Endodermal cell (in vitro differentiated cells): ENCODE measurements around the gene ST8SIA5. TPM values are rescaled to one million over a fixed set of nuclear protein-coding genes. Genes with fewer than 3 reads are reported as not detected.

Source experiments
- DNase-seq: peaks from one replicate; pipeline ENCODE4 v3.0.0-alpha.2; 2017
- H3K27ac ChIP-seq: 2 replicates; pipeline ENCODE4 v1.5.1; 2013; ENCODE audit warnings: mild to moderate bottlenecking, low read depth, low read length, moderate library complexity
- H3K27me3 ChIP-seq: 2 replicates; pipeline ENCODE4 v1.6.1; 2013; ENCODE audit warnings: mild to moderate bottlenecking, low read length, moderate library complexity; ENCODE audit not compliant: insufficient read depth, control insufficient read depth, poor library complexity, severe bottlenecking
- H3K36me3 ChIP-seq: 2 replicates; pipeline ENCODE4 v1.7.0; 2013; ENCODE audit warnings: mild to moderate bottlenecking, low read length, moderate library complexity; ENCODE audit not compliant: control insufficient read depth, insufficient read depth
- H3K4me1 ChIP-seq: one replicate; pipeline ENCODE4 v1.7.0; 2013; ENCODE audit warnings: low read length; ENCODE audit not compliant: control insufficient read depth, insufficient read depth
- H3K4me3 ChIP-seq: 2 replicates; pipeline ENCODE4 v1.5.1; 2013; ENCODE audit warnings: mild to moderate bottlenecking, low read length, moderate library complexity
- H3K9ac ChIP-seq: 2 replicates; pipeline ENCODE4 v1.6.1; 2013; ENCODE audit warnings: mild to moderate bottlenecking, low read length, moderate library complexity; ENCODE audit not compliant: poor library complexity, severe bottlenecking; ENCODE audit errors: extremely low read depth
- H3K9me3 ChIP-seq: 2 replicates; pipeline ENCODE4 v1.6.1; 2013; ENCODE audit warnings: mild to moderate bottlenecking, low read length, moderate library complexity; ENCODE audit not compliant: control insufficient read depth
- H3K27ac Mint-ChIP-seq: 2 replicates; pipeline ENCODE4 v1.8.0; 2020; ENCODE audit warnings: mixed read lengths
- H3K27me3 Mint-ChIP-seq: 2 replicates; pipeline ENCODE4 v1.8.0; 2021; ENCODE audit warnings: mild to moderate bottlenecking, mixed read lengths; ENCODE audit not compliant: insufficient read depth
- H3K36me3 Mint-ChIP-seq: 2 replicates; pipeline ENCODE4 v1.8.0; 2020; ENCODE audit warnings: low read depth, mixed read lengths
- H3K4me1 Mint-ChIP-seq: 2 replicates; pipeline ENCODE4 v1.8.0; 2020; ENCODE audit warnings: mixed read lengths
- H3K4me3 Mint-ChIP-seq: 2 replicates; pipeline ENCODE4 v1.8.0; 2020; ENCODE audit warnings: mild to moderate bottlenecking, moderate library complexity, mixed read lengths
- H3K9me3 Mint-ChIP-seq: 2 replicates; pipeline ENCODE4 v1.8.0; 2020; ENCODE audit warnings: mild to moderate bottlenecking, mixed read lengths
- CTCF ChIP-seq: fragments of 200-600 bp; sonication (generic); conservative IDR thresholded peaks from 2 replicates; pipeline ENCODE4 v1.5.0; 2021; ENCODE audit warnings: antibody characterized with exemption, mild to moderate bottlenecking
- WGBS, 2 experiments: methylation state at CpG; one replicate each; pipeline versions ENCODE4 v1.1.5 to v1.1.7; 2013; ENCODE audit warnings: missing lambda C conversion rate in 2 of 2, mixed read lengths in 1 of 2; ENCODE audit not compliant: insufficient coverage in 1 of 2, insufficient read length in 1 of 2; 5-methylcytosine and 5-hydroxymethylcytosine counted together
- total RNA-seq, 2 donors: library from RNA; stranded (reverse); fragmentation: NEBNext Ultra II Directional in 1 of 2; extraction: Animal tissue kit (Norgen Biotek cat#: 25700) in 1 of 2; gene quantifications; 2 replicates in 1 of 2; 3 replicates in 1 of 2; pipeline ENCODE4 v1.2.1, GENCODE V29; 2021

Gene ST8SIA5
- total RNA-seq, 2 donors from 2014 or later = 0.24 to 0.73 TPM

GRCh38 chr18:46652372-46652771 is 104.5 kb downstream of the ST8SIA5 start:
- no peaks in the 10 kb centered on the region for H3K36me3 Mint-ChIP-seq
- no peaks in the 10 kb centered on the region for H3K9me3 ChIP-seq
- no peak overlapping the region for H3K9ac ChIP-seq
- H3K27me3 Mint-ChIP-seq = peaks cover 15% of the 10 kb centered on the region
- no peaks in the 10 kb centered on the region for H3K27me3 ChIP-seq
- no peak for DNase-seq
- no peak overlapping the region for H3K27ac Mint-ChIP-seq
- no peak overlapping the region for H3K27ac ChIP-seq
- H3K4me3 ChIP-seq = no peak overlapping the region
- no peak overlapping the region for H3K4me3 Mint-ChIP-seq
- TF ChIP-seq CTCF = no peak
- H3K9me3 Mint-ChIP-seq = no peaks in the 10 kb centered on the region
- H3K36me3 ChIP-seq = no peaks in the 10 kb centered on the region
- H3K4me1 ChIP-seq = no peaks in the 10 kb centered on the region
- peaks cover 5% of the 10 kb centered on the region for H3K4me1 Mint-ChIP-seq

GRCh38 chr18:46650681-46651080 is 106.2 kb downstream of the ST8SIA5 start:
- H3K36me3 Mint-ChIP-seq = no peaks in the 10 kb centered on the region
- no peak for DNase-seq
- H3K27ac Mint-ChIP-seq = no peak overlapping the region
- Histone ChIP-seq H3K9me3 (no peaks in the 10 kb centered on the region), H3K4me1 (no peaks in the 10 kb centered on the region), H3K27me3 (no peaks in the 10 kb centered on the region), H3K4me3 (no peak overlapping the region), H3K36me3 (no peaks in the 10 kb centered on the region), H3K27ac (no peak overlapping the region), H3K9ac (no peak overlapping the region)
- 83 to 90% methylated on average over 2 to 4 of the region's 4 CpGs for WGBS, 2 experiments
- no peaks in the 10 kb centered on the region for H3K9me3 Mint-ChIP-seq
- H3K4me3 Mint-ChIP-seq = no peak overlapping the region
- no peak for TF ChIP-seq CTCF
- H3K4me1 Mint-ChIP-seq = no peaks in the 10 kb centered on the region
- peaks cover under 1% of the 10 kb centered on the region for H3K27me3 Mint-ChIP-seq

GRCh38 chr18:46649071-46649862 is 107.6 kb downstream of the ST8SIA5 start:
- WGBS, 2 experiments = 89% methylated on average over 11 to 12 of the region's 12 CpGs
- no peak for TF ChIP-seq CTCF
- H3K4me3 ChIP-seq = no peak overlapping the region
- Mint-ChIP-seq H3K27me3 (no peaks in the 10 kb centered on the region), H3K9me3 (no peaks in the 10 kb centered on the region), H3K4me1 (no peaks in the 10 kb centered on the region), H3K36me3 (no peaks in the 10 kb centered on the region), H3K4me3 (no peak overlapping the region), H3K27ac (no peak overlapping the region)
- no peaks in the 10 kb centered on the region for H3K36me3 ChIP-seq
- DNase-seq = no peak
- H3K9ac ChIP-seq = no peak overlapping the region
- no peaks in the 10 kb centered on the region for H3K9me3 ChIP-seq
- no peaks in the 10 kb centered on the region for H3K4me1 ChIP-seq
- H3K27me3 ChIP-seq = no peaks in the 10 kb centered on the region
- no peak overlapping the region for H3K27ac ChIP-seq
